NCI-H1092 treated with DMSO at 0.1 percent for 48 hours (cell line): ENCODE measurements around the gene EPS15.
A peak's percentile ranks its signal among the peaks of the same experiment; 100 is the strongest.
"Not testable (repeated sequence)": the region's sequence is repeated elsewhere in the genome, so short reads cannot be mapped to it uniquely, and the experiment has no call there.

Experiments used
- DNase-seq: peaks from one replicate; lab custom pipeline; 2025; lab: John Stamatoyannopoulos, UW

EPS15 gene

DNA sequence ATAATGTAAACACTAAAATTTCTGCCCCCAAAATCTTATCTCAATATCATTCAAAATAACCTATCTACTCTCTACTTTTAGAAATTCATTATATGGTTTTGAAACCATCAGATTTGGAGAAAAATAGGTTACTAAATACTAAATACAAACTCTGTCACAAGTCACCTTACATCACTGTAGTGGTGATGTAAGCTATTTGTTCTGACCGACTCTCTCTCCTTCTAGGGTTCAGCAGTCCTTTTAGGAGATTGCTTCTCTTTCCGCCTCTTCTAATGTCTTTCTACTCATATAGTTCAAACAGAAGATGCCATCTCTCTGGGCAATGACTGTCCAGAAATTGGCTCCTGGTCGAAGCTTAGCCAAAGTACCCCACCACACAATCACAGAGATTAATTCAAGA, 93.1 kb downstream of the EPS15 start:
- no peak for DNase-seq

DNA sequence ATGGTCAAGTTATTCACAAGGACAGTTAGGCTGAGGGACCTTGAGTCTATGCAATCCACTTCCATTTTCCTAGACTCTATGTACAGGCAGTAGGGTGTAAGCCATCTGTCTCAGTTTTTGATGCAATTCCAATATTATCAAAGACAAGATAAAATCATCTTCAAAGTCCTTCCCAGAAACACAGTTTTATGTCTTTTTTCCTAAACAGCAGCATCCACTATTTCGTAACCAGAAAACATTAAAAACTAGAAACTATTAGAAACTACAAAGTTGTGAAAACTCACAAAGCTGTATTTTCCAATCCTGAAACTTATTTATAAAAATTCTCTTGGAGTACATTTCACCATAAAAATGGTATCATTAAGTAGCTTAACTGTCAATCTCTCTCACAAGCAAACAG, 93.8 kb downstream of the EPS15 start:
- no peak for DNase-seq

DNA sequence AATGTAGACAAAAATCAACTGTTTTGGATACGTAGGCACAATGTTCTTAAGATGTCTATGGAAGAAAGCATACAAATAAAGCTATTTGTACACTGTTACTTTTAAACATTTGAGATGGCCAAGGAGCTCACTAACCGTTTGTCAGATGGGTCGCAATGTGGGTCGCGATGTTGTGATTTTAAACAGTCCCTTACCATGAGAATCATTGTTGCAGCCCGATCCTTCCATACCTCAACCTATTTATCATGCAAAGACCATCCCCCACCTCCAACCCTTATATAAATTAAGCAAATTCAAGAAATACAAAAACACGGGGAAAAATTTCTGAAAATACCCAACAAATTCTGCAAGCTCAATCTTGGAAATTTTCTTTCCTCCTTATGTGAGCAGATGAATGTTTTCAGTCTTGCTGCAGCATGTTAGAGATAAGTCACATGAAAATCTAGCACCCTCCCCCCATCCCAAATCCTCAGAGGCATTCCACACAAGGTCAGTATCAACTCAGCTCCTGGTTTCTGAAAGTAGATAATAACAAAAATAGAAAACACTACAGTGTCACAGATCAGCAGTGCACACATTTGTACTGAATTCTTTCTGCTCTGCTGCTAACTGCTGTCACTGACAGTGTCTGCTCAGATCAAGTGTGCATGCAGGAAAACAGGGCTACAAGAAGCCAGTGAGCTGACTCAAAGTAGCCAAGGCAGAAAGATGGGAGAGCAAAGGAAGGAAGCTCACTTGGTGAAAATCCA, 95.8 kb downstream of the EPS15 start:
- DNase-seq = no peak

DNA sequence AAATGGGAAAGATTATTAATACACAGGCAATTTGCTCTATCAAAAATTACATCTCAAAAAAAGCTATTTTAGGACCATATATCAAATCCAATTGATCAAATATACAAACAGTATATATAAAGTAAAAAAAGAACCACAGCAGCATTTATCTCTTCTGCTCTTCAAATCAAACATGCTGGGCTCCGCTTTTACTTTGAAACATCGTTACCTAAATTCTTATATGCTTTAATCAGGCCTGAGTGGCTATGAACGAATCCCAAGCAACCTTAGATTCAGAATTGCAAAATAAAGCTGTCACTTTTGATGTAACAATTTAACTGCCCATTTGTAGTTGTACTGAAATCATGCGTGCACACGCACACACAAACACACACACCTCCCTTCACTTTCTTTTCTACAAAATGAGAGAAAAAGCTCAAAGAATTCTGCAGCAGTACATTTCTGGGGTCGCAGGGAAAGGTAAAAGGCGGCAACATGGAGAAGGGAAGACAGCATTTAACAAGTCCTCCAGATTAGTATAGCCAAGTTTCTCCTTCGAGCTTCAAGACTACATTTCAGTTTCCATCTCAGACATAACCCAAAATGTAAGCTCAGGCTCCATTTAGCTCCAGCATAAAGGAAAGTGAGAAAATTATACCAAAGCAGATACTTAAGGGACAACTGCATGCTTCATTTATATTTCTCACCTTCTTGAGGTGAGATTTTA, 96.5 kb downstream of the EPS15 start:
- DNase-seq = no peak

DNA sequence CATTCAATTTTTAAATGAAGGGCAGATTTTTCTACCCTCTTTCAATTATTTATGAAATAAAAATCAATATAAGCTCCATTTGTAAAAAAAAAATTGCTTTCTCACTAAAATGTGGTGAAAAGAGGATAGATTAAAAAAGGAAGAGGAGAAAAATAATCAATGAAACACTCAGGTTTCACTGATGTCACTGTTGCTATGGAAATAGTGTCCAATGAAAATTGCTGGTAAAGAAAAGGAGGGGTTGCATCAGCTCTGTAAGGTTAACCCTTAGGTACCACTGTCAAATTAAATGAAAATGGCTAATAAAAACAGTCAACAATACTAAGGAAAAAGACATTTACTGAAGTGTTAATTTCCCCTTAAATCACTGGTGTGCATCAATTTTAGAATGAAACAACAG, 97.1 kb downstream of the EPS15 start:
- DNase-seq = peak; percentile 7

DNA sequence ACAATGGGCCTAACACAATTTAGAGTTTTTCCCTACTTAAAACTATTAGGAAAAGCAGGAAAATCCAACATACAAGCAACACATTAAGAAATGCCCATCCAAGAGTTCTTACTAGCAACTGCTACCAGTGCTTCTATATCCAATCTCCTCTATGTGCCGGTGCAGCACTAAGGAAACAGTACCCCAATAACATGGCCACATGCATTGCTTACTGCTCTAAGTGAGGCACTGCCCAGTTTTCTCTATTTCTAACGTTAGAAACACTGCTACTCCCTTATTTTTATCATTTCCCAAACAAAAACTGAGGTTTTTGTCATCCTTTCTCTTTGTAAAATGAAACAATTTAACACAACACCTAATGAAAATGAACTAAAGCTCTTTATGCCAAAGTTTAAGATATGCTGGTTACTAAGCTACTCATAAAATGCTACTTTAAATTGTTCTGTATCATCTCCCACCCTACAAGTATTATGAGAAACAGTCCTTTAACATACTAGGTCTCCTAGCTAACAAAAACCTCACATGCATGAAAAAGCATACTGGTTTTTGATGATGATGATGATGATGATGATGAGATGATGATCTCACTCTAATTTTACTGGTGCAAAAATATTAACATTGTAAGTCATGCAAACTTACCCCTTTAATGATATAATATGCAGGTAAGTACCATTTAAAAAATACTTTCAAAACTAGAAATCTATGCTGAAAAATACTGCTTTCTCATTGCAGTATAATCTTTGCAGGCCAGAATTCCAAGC, 98.0 kb downstream of the EPS15 start:
- DNase-seq = no peak

DNA sequence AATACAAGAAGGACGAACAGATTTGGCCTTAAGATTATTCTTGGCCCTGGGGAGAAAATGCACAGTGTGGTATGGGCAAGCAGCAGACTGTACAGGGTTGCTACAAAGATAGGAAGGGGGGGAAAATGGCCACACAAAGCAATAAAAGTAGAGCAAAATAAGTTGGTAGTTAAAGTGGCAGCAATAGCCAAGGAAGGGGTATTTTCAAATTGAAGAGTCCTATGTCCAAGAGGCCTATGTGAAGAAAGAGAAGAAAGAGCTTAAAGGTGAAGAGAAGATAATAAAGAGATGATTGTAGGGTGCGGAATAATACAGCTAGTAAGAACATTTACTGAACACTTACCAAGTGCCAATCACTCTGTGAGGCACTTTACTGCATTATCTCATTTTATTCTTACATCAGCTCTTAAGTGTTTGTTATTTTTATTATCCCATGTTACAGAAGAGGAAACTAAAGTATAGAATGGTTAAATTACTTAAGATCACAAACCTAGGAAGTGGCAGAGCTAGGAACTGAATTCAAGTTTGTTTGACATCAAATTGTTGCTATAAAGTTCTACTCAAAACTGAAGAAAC, 100.6 kb downstream of the EPS15 start:
- no peak for DNase-seq

DNA sequence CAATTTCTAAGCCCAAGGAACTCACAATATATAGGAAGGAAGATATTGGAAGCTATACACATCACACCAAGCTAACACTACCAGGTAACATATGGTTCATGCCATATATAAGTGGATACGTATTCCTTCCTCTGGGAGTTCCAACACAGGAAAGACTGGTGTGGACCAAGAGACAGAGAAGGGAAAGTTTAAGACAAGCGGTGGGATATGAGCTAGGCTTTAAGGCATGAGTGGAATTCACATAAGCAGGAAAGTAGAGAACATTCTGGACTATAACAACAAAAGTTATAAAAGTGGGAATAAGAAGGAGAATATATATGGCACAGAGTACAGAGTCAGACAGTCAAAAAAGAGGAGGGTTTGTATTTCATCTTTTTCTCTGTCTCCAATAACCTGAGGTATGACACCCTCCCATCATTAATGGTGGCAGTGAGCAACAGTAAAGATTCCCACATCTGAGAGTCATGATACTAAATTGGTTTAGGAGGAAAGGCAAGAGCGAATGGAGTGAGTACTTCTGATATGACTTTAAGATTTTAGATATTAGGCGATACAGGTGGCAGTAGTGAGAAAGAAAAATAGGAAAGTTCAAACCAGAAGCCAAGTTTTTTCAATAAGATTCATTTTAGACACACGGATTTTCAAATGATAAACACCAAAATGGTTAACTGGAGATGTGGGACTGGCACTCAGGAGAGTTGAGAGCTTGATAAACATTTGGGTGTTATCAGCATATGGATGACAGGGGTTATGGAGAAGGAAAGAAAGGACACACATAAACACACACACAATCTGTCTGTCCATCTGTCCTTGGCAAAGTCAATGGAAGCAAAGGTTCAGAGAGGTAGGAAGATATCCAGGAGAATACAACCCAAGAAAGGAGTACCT, 101.3 kb downstream of the EPS15 start:
- no peak for DNase-seq

DNA sequence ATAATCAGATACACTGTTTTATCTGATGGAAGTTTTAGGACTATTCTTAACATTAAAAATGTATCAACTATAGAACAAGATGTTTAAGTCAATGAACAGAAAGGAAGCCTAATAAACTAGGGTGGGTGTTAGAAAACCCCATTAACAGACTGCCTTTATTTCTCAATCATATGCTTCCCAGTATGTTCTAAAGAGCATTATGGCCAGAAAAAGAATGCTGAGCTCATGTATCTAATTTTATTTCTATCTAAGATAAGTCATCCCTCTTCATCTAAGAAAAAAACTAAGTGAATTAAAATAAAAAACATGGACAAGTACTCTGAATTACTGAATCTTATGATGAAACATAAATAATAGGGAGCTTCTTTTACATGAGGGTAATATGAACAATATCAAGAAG, 102.2 kb downstream of the EPS15 start:
- no peak for DNase-seq

DNA sequence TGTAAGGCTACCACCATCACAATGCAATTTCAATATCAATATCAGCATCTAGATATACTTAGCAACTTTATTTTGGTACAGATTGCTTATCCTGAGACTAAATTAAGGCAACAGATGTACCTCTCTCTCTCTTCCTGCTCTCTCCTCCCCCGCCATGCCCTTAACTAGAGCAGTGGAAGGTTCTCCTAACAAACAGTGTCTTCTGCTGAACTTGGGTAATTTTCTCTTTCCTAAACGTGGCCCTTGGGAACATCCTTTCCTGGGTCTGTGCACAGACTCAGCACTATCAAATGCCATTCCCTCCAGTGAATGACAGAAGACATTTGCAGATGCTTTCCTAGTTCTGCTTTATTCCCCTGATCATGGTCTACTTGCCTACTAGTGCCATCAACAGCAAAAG, 103.1 kb downstream of the EPS15 start:
- no peak for DNase-seq

DNA sequence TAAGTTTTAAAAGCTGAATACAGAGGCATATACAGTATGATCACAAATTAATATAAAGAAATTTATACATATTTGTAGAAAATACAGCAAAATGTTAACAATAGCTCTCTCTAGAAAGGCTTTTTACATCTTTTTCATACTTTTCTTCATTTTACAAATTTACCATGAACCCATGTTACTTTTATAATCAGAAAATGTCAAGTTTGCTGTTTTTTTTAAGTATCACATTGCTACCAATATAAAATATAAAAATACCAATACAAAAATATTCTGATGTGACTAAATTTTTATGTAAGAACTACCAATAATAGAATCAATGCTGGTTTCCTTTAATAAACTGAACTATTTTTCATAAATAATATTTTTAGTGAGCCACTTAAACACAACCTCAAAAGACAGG, 104.3 kb downstream of the EPS15 start:
- no peak for DNase-seq

DNA sequence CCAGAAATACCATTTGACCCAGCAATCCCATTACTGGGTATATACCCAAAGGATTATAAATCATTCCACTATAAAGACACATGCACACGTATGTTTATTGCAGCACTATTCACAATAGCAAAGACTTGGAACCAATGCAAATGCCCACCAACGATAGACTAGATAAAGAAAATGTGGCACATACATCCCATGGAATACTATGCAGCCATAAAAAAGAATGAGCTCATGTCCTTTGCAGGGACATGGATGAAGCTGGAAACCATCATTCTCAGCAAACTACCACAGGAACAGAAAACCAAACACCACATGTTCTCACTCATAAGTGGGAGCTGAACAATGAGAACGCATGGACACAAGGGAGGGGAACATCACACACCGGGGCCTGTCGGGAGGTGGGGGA, 107.2 kb downstream of the EPS15 start:
- not testable (repeated sequence) for DNase-seq

DNA sequence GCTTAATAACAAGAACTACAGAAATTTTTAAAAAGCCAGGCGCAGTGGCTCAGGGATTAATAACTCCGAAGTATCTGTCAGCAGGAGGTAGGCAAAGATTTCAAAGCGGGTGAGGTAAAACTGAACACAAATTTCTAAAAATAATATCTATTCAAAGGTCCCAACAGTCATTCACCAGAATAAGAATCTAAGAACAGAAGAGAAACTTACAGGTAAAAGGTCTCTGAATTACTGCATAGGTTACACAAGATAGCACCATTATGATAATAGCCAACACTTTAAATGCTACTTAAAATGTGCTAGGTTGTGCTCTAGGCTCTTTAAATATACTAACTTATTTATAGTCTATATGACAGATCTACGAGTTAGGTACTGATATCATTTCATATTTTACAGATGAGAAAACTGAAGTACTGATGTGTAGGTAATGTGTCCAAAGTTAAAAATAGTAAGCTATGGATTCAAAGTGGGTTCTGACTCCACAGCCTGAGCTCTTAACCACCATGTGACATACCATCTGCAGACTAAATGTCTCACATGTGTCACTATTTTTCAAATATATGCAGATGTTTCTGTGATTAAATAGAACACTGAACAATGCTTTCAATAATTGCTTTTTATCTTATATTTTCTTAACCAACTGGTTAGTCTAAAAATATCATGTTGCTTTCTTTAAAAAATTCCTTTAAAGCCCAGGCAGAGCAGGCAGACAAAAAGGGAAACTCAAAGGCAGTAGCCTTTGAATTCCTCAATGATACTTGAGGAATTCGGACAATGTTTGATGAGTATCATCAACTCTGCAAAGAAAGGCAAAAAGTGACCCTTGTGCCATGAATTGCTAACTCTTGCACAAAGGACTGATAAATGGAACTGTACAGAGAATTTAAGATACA, 108.3 kb downstream of the EPS15 start:
- no peak for DNase-seq

DNA sequence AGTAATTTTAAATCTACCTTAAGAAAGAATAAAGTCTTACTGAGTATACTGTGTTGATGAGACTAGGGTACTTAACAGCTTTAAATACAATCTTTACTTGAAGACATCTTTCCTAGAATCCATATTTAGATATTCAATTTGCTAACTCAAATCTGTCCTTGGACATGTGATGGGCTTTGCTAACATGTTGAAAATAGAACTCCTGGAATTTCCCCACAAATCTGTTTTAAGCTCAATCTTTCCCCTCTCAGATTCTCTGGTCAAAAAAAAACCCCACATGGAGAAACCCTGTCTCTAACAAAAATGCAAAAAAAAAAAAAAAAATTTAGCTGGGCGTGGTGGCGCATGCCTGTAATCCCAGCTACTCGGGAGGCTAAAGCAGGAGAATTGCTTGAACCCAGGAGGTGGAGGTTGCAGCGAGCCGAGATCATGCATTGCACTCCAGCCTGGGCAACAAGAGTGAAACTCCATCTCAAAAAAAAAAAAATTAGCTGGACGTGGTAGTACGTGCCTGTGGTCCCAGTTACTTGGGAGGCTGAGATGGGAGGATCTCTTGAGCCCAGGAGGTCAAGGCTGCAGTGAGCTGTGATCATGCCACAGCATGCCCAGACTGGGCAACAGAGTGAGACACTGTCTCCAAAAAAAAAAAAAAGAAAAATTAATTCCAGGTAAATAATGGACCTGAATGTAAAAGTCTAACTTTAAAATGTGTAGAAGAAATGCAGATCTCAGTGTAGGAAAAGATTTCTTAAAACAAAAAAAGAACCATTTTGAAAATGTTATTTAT, 109.1 kb downstream of the EPS15 start:
- DNase-seq = not testable (repeated sequence)

DNA sequence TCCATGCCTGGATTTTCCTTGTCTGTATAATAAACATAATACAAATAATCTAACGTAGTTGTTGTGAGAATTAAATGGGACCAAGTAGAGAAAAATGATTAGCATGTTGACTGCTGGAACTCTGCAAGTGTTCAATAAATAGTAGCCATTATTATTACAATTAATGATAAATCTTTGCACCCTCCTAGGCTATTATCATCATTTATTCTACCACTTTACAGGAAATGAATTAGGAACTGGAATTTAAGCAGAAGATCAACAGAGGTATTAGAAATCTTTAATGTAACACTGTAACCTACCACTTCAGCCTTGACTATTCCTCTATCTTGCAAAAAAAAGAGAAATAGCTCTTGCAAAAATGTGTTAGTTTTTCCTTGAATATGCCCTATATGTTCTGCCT, 126.8 kb downstream of the EPS15 start:
- DNase-seq = no peak

DNA sequence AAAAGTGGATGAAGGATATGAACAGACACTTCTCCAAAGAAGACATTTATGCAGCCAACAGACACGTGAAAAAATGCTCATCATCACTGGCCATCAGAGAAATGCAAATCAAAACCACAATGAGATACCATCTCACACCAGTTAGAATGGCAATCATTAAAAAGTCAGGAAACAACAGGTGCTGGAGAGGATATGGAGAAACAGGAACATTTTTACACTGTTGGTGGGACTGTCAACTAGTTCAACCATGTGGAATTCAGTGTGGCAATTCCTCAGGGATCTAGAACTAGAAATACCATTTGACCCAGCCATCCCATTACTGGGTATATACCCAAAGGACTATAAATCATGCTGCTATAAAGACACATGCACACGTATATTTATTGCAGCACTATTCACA, 128.4 kb downstream of the EPS15 start:
- DNase-seq = not testable (repeated sequence)

DNA sequence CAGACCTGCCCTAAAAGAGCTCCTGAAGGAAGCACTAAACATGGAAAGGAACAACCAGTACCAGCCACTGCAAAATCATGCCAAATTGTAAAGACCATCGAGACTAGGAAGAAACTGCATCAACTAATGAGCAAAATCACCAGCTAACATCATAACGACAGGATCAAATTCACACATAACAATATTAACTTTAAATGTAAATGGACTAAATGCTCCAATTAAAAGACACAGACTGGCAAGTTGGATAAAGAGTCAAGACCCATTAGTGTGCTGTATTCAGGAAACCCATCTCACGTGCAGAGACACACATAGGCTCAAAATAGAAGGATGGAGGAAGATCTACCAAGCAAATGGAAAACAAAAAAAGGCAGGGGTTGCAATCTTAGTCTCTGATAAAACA, 131.8 kb downstream of the EPS15 start:
- DNase-seq = not testable (repeated sequence)

DNA sequence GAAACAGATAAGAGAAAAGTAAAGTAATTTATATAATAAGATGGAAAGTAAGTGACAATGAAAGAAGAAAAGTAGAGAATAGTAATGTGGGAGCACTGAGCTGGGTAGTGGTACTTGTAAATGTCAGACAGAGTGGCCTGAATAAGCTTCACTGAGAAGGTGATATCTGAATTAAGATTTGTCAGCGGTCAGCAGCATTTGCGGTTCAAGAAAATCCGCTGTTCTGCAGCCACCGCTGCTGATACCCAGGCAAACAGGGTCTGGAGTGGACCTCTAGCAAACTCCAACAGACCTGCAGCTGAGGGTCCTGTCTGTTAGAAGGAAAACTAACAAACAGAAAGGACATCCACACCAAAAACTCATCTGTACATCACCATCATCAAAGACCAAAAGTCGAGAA, 132.8 kb downstream of the EPS15 start:
- DNase-seq = not testable (repeated sequence)

DNA sequence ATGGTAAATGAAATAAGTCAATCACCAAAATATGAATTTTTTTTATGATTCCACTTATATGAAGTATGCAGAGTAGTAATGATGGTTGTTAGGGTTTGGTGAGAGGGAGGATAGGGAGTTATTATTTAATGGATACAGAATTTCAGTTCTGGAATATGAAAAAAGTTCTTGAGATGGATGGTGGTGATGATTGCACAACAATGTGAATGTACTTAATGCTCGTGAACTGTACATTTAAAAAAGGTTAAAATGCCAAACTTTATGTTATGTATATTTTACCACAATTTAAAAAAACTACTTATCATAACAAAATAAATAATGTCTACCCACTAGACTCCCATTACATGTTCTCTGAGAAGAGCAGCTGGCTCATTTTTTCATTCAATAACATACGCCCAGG, 133.3 kb downstream of the EPS15 start:
- no peak for DNase-seq

DNA sequence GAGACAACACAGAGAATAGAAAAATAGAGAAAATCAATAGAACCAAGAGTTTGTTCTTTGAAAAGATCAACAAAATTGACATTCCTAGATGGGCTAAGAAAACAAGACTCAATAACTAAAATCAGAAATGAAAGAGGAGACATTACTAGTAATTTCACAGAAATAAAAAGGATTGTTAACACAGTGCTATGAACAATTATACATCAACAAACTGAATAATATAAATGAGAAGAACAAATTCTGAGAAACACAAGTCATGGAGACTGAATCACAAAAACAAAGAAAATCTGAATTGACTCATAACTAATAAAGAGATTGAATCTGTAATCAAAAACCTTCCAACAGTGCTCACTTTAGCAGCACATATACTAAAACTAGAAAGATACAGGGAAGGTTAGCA, 137.1 kb downstream of the EPS15 start:
- no peak for DNase-seq
